A673 (cell line): ENCODE results near the gene ERFL. TPM values are rescaled to one million over a fixed set of nuclear protein-coding genes. Genes with fewer than 3 reads are reported as not detected.

Experiments used
- BruUV-seq: library from RNA; stranded (reverse); fragments of 400-500 nt; replicated peaks from 2 replicates; lab custom pipeline; 2021; lab: Mats Ljungman, UMichigan
- CTCF ChIA-PET: fragments of 300-600 bp; sonication (Branson Sonifier 250); formaldehyde crosslinking; loops from one replicate; lab custom pipeline; 2022; ENCODE audit warnings: antibody characterized with exemption; lab: Charles Lee
- POLR2A ChIA-PET: fragments of 300-600 bp; sonication (Branson Sonifier 250); formaldehyde crosslinking; loops from one replicate; lab custom pipeline; 2022; ENCODE audit warnings: antibody characterized with exemption; ENCODE audit not compliant: low non-redundant PET; lab: Charles Lee
- DNase-seq: peaks from one replicate; pipeline ENCODE4 v3.0.0-alpha.2; 2015; ENCODE audit warnings: low spot score
- H3K27ac ChIP-seq: fragments of 200-600 bp; sonication (generic); 2 replicates; pipeline ENCODE4 v1.5.1; 2016; ENCODE audit warnings: mixed run types, low read depth, mild to moderate bottlenecking, mixed read lengths, antibody characterized with exemption, low read length; ENCODE audit not compliant: poor library complexity, severe bottlenecking
- H3K27me3 ChIP-seq: fragments of 200-600 bp; sonication (generic); replicated peaks from 2 replicates; pipeline ENCODE4 v1.6.1; 2017; ENCODE audit warnings: mixed run types, low read depth, mild to moderate bottlenecking, mixed read lengths, antibody characterized with exemption, low read length; ENCODE audit not compliant: insufficient read depth, poor library complexity
- H3K36me3 ChIP-seq: fragments of 200-600 bp; sonication (generic); 2 replicates; pipeline ENCODE4 v1.6.1; 2016; ENCODE audit warnings: mixed run types, mild to moderate bottlenecking, mixed read lengths, antibody characterized with exemption, low read length; ENCODE audit not compliant: insufficient read depth, poor library complexity, severe bottlenecking
- H3K4me1 ChIP-seq: fragments of 200-600 bp; sonication (generic); 2 replicates; pipeline ENCODE4 v1.6.1; 2017; ENCODE audit warnings: mixed run types, mild to moderate bottlenecking, mixed read lengths, antibody characterized with exemption, low read length; ENCODE audit not compliant: insufficient read depth, poor library complexity, severe bottlenecking
- H3K4me3 ChIP-seq: fragments of 200-600 bp; sonication (generic); 2 replicates; pipeline ENCODE4 v1.5.1; 2016; ENCODE audit warnings: low read depth, mixed run types, mild to moderate bottlenecking, mixed read lengths, low read length; ENCODE audit not compliant: poor library complexity, severe bottlenecking
- H3K9me3 ChIP-seq: fragments of 200-600 bp; sonication (generic); 2 replicates; pipeline ENCODE4 v1.6.1; 2016; ENCODE audit warnings: mixed run types, low read depth, mild to moderate bottlenecking, mixed read lengths, antibody characterized with exemption, low read length; ENCODE audit not compliant: poor library complexity, severe bottlenecking
- CTCF ChIP-seq: fragments of 300-800, 200-600 bp; sonication (generic); conservative IDR thresholded peaks from 2 replicates; pipeline ENCODE4 v1.5.1; 2017; ENCODE audit warnings: low read depth, mild to moderate bottlenecking, antibody characterized with exemption, low read length, moderate library complexity, mixed read lengths
- EZH2 ChIP-seq: fragments of 200-600 bp; sonication (generic); IDR thresholded peaks from 2 replicates; pipeline ENCODE4 v1.6.1; 2017; ENCODE audit warnings: borderline replicate concordance, low read depth, mild to moderate bottlenecking, mixed read lengths, antibody characterized with exemption, low read length; ENCODE audit not compliant: poor library complexity, severe bottlenecking
- intact Hi-C: fragments of 100-400 bp; cut with micrococcal nuclease; formaldehyde crosslinking; loops from one replicate; pipeline ENCODE4 v1.10.0; 2022; ENCODE audit not compliant: unreplicated experiment
- total RNA-seq: library from RNA; stranded (reverse); gene quantifications from 2 replicates; pipeline ENCODE4 v1.2.3, GENCODE V29; 2021

ERFL gene
- total RNA-seq, 1 experiment from 2014 or later: 0.95 TPM

DNA sequence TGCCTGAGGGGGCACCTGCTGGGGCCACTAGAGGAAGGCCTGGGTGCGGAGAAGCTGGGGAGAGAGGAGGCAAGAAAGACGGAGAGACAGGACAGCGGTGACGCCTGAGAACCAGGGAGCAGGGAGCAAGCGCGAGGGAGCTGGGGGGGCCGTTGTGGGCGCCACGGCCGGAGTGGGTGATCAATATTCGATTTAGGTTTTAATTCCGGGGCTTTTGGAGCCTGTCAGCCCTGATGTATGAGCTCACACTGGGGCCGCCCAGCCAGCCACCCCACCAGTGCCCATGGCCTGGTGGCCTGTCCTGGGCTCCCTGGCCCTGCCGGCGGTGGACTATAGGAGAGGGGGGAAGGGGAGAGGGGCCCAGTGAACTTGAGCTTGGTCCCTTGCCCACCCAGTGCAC is 8.7 kb upstream of the ERFL start:
- Histone ChIP-seq H3K27me3 (no peaks in the 10 kb centered on the region), H3K4me1 (peaks cover 49% of the 10 kb centered on the region), H3K27ac (peak overlapping the region; percentile 34), H3K9me3 (no peaks in the 10 kb centered on the region), H3K36me3 (no peaks in the 10 kb centered on the region), H3K4me3 (no peak overlapping the region)
- ChIA-PET CTCF (no interaction called here), POLR2A (no interaction called here)
- intact Hi-C loops: no loop called here
- TF ChIP-seq CTCF: no peak
- TF ChIP-seq EZH2: no peak
- DNase-seq: no peak
- no TSS peak for BruUV-seq

DNA sequence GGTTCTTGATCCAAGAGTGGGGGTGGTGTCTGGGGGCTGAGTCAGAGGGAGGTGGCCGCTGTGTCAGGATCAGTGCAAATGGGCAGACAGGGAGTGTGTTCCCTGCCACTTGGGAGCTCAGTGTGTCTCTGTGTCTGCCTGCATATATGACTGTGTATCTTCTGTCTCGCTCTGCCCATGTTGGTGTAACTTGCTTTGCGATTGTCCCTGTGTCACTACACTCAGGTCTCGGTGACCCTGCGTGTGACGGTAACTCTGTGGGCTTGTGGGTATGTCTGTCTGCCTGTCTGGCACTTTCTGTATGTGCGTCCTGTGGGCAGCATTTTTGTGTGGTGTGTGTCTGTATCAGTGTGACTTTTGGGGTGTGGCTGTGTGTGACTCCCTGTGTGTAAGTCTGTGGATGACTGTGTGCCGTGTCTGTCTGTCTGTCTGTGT is 8.2 kb upstream of the ERFL start:
- peaks cover 54% of the 10 kb centered on the region for H3K4me1 ChIP-seq
- no TSS peak for BruUV-seq
- no peak for DNase-seq
- TF ChIP-seq EZH2: no peak
- TF ChIP-seq CTCF: no peak
- H3K36me3 ChIP-seq: no peaks in the 10 kb centered on the region
- CTCF ChIA-PET: no interaction called here
- H3K27me3 ChIP-seq: no peaks in the 10 kb centered on the region
- intact Hi-C loops: no loop called here
- H3K4me3 ChIP-seq: no peak overlapping the region
- peak overlapping the region; percentile 34 for H3K27ac ChIP-seq
- POLR2A ChIA-PET: no interaction called here
- H3K9me3 ChIP-seq: no peaks in the 10 kb centered on the region

DNA sequence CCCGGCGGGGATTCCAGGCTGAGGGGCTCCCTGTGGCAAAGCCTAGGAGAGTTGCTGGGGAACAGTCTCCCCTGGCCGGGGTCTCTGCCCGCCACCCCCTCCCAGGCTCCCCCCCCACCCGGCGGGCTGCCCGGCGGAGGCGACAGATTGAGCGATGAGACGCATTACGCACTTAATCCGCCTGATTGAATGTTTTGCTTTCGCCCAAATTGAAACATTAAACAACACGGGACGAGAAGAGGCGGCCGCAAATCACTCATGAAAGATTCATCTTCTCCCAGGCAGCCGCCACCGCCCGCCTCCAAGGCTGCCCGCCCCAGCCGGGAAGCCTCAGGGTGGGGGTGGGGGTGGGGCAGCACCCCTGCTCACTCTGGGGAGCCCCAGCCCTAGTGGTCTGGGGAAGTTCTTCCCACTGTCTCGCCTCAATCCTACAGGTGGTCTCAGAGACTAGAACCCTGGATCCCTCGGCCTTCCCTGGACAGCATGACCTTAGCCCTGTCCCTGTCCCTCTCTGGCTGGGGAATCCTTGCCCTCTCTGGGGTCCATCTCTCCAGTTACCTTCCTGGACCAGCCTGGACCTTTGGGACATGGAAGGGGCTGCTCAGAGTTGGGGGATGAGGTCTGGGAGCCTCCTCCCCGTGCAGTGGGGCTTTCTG is 7.6 kb upstream of the ERFL start:
- CTCF ChIA-PET: no interaction called here
- no peak for DNase-seq
- Histone ChIP-seq H3K27me3 (no peaks in the 10 kb centered on the region), H3K27ac (peak overlapping the region; percentile 34), H3K4me1 (peaks cover 60% of the 10 kb centered on the region), H3K36me3 (no peaks in the 10 kb centered on the region), H3K9me3 (no peaks in the 10 kb centered on the region), H3K4me3 (no peak overlapping the region)
- POLR2A ChIA-PET: no interaction called here
- no peak for TF ChIP-seq EZH2
- TF ChIP-seq CTCF: no peak
- intact Hi-C loops: loop anchor here (1.0 kb wide), 1 partner anchor 15 kb away; no protein-coding TSS in a partner anchor
- BruUV-seq: no TSS peak
